Upper lobe of left lung (tissue), 6 donors: ENCODE measurements around the gene GATB. TPM values are rescaled to one million over a fixed set of nuclear protein-coding genes. Genes with fewer than 3 reads are reported as not detected.

ENCODE experiments used
- ATAC-seq, 2 donors: fragments of 200-7000 bp; cut with Tn5 transposase; one replicate each; pipeline ENCODE4 v1.9.1; 2022; ENCODE audit warnings: mild to moderate bottlenecking in 2 of 2, moderate library complexity in 2 of 2; ENCODE audit not compliant: low FRiP score in 2 of 2
- DNase-seq, 2 donors: peaks; one replicate each; pipeline ENCODE4 v3.0.0-alpha.2; 2019 to 2020
- H3K27ac ChIP-seq, 4 donors: fragments of 200-600 bp; sonication (generic); one replicate each; pipeline ENCODE4 v1.5.1; 2016 to 2019
- H3K27me3 ChIP-seq, 4 donors: fragments of 200-600 bp; sonication (generic); one replicate each; pipeline ENCODE4 v1.5.1; 2017 to 2019
- H3K36me3 ChIP-seq, 4 donors: fragments of 200-600 bp; sonication (generic); one replicate each; pipeline ENCODE4 v1.5.1; 2016 to 2019
- H3K4me1 ChIP-seq, 4 donors: fragments of 200-600 bp; sonication (generic); one replicate each; pipeline ENCODE4 v1.5.1; 2018 to 2019
- H3K4me3 ChIP-seq, 4 donors: fragments of 200-600 bp; sonication (generic); one replicate each; pipeline ENCODE4 v1.5.1; 2017 to 2019; ENCODE audit warnings: mild to moderate bottlenecking in 2 of 4, moderate library complexity in 1 of 4
- H3K9me3 ChIP-seq, 4 donors: fragments of 200-600 bp; sonication (generic); one replicate each; pipeline ENCODE4 v1.5.1; 2018 to 2019
- EP300 ChIP-seq, 4 donors: sonication (generic); formaldehyde crosslinking; IDR thresholded peaks; one replicate each; pipeline ENCODE4 v1.5.1; 2017; ENCODE audit warnings: antibody characterized with exemption in 4 of 4, control low read depth in 2 of 4
- POLR2A ChIP-seq, 4 donors: fragments of 450-650 bp; IDR thresholded peaks; one replicate each; pipeline ENCODE4 v1.5.1; 2016 to 2017; ENCODE audit warnings: antibody characterized with exemption in 4 of 4, mild to moderate bottlenecking in 2 of 4
- POLR2AphosphoS5 ChIP-seq, 2 donors: sonication (generic); formaldehyde crosslinking; IDR thresholded peaks; one replicate each; pipeline ENCODE4 v1.5.1; 2017; ENCODE audit warnings: antibody characterized with exemption in 2 of 2
- WGBS, 2 donors: methylation state at CpG; one replicate each; pipeline ENCODE4 v1.1.5; 2017 to 2018; 5-methylcytosine and 5-hydroxymethylcytosine counted together
- total RNA-seq, 6 donors: library from RNA; depleted of rRNA in 4 of 6; stranded (reverse); fragments of >200 nt in 4 of 6; gene quantifications; one replicate each; pipeline versions ENCODE4 v1.1.0 to v1.2.1, GENCODE V29; 2016 to 2021
- TF ChIP-seq, protein P1 (sequence below), 6 experiments: fragments of 450-650 bp in 4 of 6; fragments of 200-600 bp in 2 of 6; sonication (generic) in 2 of 6; IDR thresholded peaks; one replicate each; pipeline ENCODE4 v1.5.1; 2016 to 2019; ENCODE audit warnings: antibody characterized with exemption in 6 of 6
- donor health status: DM: no; HTN: no; CAD: no; lungs with moderate emphysema.
- donor health status: DM: no; HTN: yes; CAD: no; lungs with severe emphysema.

Gene GATB
- total RNA-seq, 6 donors from 2014 or later: 13.1 to 21.9 (median 14.5) TPM

DNA sequence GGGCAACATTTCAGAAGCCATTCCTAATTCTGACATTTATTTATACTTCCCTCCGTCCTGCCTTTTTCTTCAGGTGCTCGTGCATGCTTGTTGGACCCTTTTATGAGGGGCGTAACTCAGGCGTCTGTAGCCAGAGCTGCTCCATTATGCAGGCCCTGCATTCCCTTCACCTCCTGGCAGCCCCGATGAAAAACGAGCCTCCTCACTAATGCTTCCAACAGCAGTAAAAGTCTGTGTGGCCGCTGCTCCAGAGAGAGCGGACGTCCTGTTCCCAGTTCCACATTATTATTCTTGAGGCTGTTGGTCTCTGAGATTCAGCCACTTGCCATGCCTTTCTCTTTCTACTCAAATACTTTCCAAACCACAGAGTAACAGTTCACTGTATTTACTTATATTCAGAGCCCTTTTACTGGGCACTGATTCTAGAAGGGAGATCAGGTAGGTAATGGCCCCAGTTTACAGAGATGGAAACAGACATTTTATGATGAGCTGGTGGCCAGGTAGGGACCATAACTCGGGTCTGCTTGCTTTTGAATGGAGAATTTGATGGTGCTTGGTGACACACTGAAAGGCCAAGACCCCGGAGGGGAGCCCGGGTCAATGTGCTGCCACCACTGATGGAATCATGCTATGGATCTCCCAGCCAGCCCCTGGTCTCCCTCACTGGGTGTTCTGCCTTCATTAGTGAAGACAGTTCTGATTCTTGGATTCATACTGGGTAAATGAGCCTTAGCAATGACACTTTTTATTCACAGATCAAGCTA, 101.0 kb downstream of the GATB start:
- DNase-seq: no peak

DNA sequence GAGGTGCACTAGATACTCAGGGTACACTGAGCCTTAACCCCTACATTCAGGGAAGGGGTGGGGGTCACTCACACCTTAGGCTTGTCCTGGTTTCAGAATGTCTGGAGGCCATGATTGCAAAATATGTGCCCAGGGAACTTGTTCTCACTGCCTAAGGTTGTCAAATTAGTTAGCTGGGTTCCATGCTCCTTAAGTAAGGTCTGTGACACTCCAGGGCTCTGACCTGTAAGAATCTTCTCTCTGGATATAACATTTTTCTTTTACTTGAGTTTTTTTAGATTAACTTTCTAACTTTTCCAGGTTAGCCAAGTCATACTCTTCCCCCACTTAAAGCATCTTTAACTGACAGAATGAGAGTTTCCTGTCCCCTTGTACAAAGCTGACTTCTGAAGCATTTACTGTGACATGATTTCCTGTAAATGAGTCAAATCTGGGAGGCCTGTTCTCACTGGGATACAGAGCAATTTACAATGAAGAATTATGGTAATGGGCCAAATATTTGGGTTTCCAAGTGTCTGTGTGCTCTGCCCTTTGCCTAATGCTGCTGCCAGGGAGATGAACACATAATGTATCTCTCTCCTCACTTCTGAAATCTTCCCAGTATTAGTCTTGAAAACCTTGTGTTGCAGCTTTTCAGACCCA, 101.7 kb downstream of the GATB start:
- TF ChIP-seq POLR2AphosphoS5 (IDR thresholded peaks at IDR 0.05): no peak
- TF ChIP-seq, protein P1, sequence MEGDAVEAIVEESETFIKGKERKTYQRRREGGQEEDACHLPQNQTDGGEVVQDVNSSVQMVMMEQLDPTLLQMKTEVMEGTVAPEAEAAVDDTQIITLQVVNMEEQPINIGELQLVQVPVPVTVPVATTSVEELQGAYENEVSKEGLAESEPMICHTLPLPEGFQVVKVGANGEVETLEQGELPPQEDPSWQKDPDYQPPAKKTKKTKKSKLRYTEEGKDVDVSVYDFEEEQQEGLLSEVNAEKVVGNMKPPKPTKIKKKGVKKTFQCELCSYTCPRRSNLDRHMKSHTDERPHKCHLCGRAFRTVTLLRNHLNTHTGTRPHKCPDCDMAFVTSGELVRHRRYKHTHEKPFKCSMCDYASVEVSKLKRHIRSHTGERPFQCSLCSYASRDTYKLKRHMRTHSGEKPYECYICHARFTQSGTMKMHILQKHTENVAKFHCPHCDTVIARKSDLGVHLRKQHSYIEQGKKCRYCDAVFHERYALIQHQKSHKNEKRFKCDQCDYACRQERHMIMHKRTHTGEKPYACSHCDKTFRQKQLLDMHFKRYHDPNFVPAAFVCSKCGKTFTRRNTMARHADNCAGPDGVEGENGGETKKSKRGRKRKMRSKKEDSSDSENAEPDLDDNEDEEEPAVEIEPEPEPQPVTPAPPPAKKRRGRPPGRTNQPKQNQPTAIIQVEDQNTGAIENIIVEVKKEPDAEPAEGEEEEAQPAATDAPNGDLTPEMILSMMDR (IDR thresholded peaks at IDR 0.05): no peak
- TF ChIP-seq POLR2A (IDR thresholded peaks at IDR 0.05): no peak
- TF ChIP-seq EP300 (IDR thresholded peaks at IDR 0.05): no peak
- Histone ChIP-seq H3K9me3 (no peaks in the 10 kb centered on the region), H3K36me3 (peaks cover 0 to 10% (median 3%) of the 10 kb centered on the region in 4 donors), H3K4me3 (no peak overlapping the region), H3K27ac (no peak overlapping the region), H3K27me3 (no peaks in the 10 kb centered on the region), H3K4me1 (no peaks in the 10 kb centered on the region)
- peak in 1 of 2 donors; percentile 68 for ATAC-seq
- DNase-seq: no peak

More for the DNA sequence above, 101.0 kb downstream of the GATB start:
- H3K4me3 ChIP-seq: no peak overlapping the region
- no peak for TF ChIP-seq POLR2AphosphoS5 (IDR thresholded peaks at IDR 0.05)
- no peak for TF ChIP-seq EP300 (IDR thresholded peaks at IDR 0.05)
- TF ChIP-seq POLR2A (IDR thresholded peaks at IDR 0.05): no peak
- TF ChIP-seq, protein P1 (IDR thresholded peaks at IDR 0.05): no peak
- WGBS, 2 donors: 73 to 76% methylated on average over 12 of the region's 12 CpGs
- H3K4me1 ChIP-seq: no peaks in the 10 kb centered on the region
- H3K27me3 ChIP-seq: no peaks in the 10 kb centered on the region
- H3K27ac ChIP-seq: no peak overlapping the region
- no peaks in the 10 kb centered on the region for H3K9me3 ChIP-seq
- peak in 1 of 2 donors; percentile 56 for ATAC-seq
- H3K36me3 ChIP-seq: peaks cover 0 to 10% (median 5%) of the 10 kb centered on the region in 4 donors

DNA sequence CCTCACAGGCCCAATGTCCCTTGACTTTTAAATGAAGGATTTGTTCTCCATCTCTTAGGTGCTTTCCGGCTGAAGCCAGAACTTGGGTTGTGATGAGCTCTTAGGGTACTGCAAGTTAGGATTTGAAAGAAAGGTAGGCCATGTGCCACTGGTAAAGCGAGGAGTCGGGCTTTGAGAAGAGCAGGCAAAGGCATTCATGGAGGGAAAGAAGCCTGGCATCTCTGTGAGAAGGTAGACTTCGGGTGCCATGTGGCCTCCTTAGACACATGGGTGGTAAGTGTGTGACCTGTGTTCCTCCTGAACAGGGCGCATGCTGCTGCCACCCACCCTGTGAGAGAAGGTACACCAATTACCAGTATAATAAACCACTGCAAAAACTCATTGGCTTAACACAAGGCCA, 102.9 kb downstream of the GATB start:
- peaks cover 0 to 3% (median 1%) of the 10 kb centered on the region in 4 donors for H3K36me3 ChIP-seq
- TF ChIP-seq, protein P1 (IDR thresholded peaks at IDR 0.05): no peak
- TF ChIP-seq POLR2AphosphoS5 (IDR thresholded peaks at IDR 0.05) (no peak), EP300 (IDR thresholded peaks at IDR 0.05) (no peak), POLR2A (IDR thresholded peaks at IDR 0.05) (no peak)
- H3K27ac ChIP-seq: no peak overlapping the region
- DNase-seq (no peak), ATAC-seq (no peak)
- H3K9me3 ChIP-seq: no peaks in the 10 kb centered on the region
- no peaks in the 10 kb centered on the region for H3K4me1 ChIP-seq
- WGBS, 2 donors: 89 to 97% methylated on average over 4 to 5 of the region's 5 CpGs
- no peaks in the 10 kb centered on the region for H3K27me3 ChIP-seq
- H3K4me3 ChIP-seq: no peak overlapping the region

DNA sequence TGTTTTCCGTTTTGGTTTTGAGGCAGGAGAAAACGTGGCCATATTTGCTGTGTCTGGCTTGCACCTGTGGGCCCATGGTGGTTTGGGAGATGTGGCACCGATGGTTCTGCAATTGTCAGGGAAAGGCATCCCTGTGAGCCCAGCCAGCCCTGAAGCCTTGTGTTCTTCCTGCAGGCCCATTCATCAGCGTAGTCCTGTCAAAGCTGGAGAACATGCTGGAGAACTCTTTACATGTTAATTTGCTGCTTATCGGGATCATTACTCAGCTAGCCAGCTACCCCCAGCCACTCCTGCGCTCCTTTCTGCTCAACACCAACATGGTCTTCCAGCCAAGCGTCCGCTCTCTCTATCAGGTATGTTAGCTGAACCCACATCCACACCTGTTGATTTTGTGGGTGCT, 104.7 kb downstream of the GATB start:
- no peak overlapping the region for H3K4me3 ChIP-seq
- H3K27me3 ChIP-seq: no peaks in the 10 kb centered on the region
- WGBS, 2 donors: 89 to 90% methylated on average over 8 of the region's 8 CpGs
- no peak for ATAC-seq
- no peak overlapping the region for H3K27ac ChIP-seq
- H3K4me1 ChIP-seq: no peaks in the 10 kb centered on the region
- H3K36me3 ChIP-seq: peaks cover 0 to 3% (median under 1%) of the 10 kb centered on the region in 4 donors
- no peaks in the 10 kb centered on the region for H3K9me3 ChIP-seq
- TF ChIP-seq POLR2A (IDR thresholded peaks at IDR 0.05) (no peak), POLR2AphosphoS5 (IDR thresholded peaks at IDR 0.05) (no peak), EP300 (IDR thresholded peaks at IDR 0.05) (no peak)
- TF ChIP-seq, protein P1 (IDR thresholded peaks at IDR 0.05): no peak
- DNase-seq: no peak
